HepG2 (cell line): ENCODE results near the gene LINS1. TPM values are rescaled to one million over a fixed set of nuclear protein-coding genes. Genes with fewer than 3 reads are reported as not detected.

Experiments
- ATAC-seq: fragments of 200-7000 bp; cut with Tn5 transposase; 3 replicates; pipeline ENCODE4 v1.9.1; 2020; ENCODE audit warnings: mild to moderate bottlenecking, moderate library complexity
- BruUV-seq: library from RNA; stranded (reverse); fragments of 400-500 nt; replicated peaks from 2 replicates; lab custom pipeline; 2021; lab: Mats Ljungman, UMichigan
- CTCF ChIA-PET: fragments of 300-600 bp; formaldehyde crosslinking; extraction: SDS; loops from one replicate; lab custom pipeline; 2021; ENCODE audit warnings: low total read pairs, inconsistent platforms, low intra/inter-chr PET ratio; lab: Yijun Ruan, JAX
- POLR2A ChIA-PET: fragments of 350-600 bp; sonication (Branson Sonifier 250); formaldehyde crosslinking; loops from one replicate; lab custom pipeline; 2020; ENCODE audit warnings: antibody characterized with exemption, inconsistent platforms; lab: Yijun Ruan, JAX
- DNase-seq: peaks from one replicate; pipeline ENCODE4 v3.0.0-alpha.2; 2015; ENCODE audit warnings: low spot score
- FAIRE-seq: peaks from 3 replicates; lab custom pipeline; 2011; peaks lifted over from hg19 to GRCh38; lab: Jason Lieb, UNC
- H2AFZ ChIP-seq: one replicate; pipeline ENCODE4 v1.6.1; 2011; ENCODE audit warnings: low read length, inconsistent platforms
- H3K27ac ChIP-seq: fragments of 300-600 bp; 3 replicates; pipeline ENCODE4 v1.8.0; 2011; ENCODE audit warnings: mixed run types, mild to moderate bottlenecking, mixed read lengths, low read length, inconsistent platforms; ENCODE audit not compliant: insufficient read depth; ENCODE audit errors: extremely low read length
- H3K27me3 ChIP-seq, 2 experiments: fragments of 200-600 bp in 1 of 2; 2 replicates in 1 of 2; 3 replicates in 1 of 2; pipeline versions ENCODE4 v1.6.0 to v1.8.0; 2011; ENCODE audit warnings: low read length in 2 of 2, mild to moderate bottlenecking in 2 of 2, moderate library complexity in 2 of 2, inconsistent platforms in 1 of 2; ENCODE audit not compliant: insufficient read depth in 2 of 2, control insufficient read depth in 1 of 2
- H3K36me3 ChIP-seq, 2 experiments: fragments of 200-600 bp in 1 of 2; replicated peaks in 1 of 2; 2 replicates in 1 of 2; 3 replicates in 1 of 2; pipeline versions ENCODE4 v1.5.1 to v1.8.0; 2011; ENCODE audit warnings: low read length in 2 of 2, inconsistent platforms in 1 of 2; ENCODE audit not compliant: insufficient read depth in 2 of 2, control insufficient read depth in 1 of 2
- H3K4me1 ChIP-seq: 2 replicates; pipeline ENCODE4 v1.5.1; 2012; ENCODE audit warnings: low read length, inconsistent platforms; ENCODE audit not compliant: insufficient read depth
- H3K4me2 ChIP-seq: 2 replicates; pipeline ENCODE4 v1.6.0; 2011; ENCODE audit warnings: low read depth, low read length, inconsistent platforms
- H3K4me3 ChIP-seq, 3 experiments: fragments of 200-600 bp in 1 of 3; sonication (generic), shearing (Covaris generic) in 1 of 3; replicated peaks in 1 of 3; 2 replicates each; pipeline ENCODE4 v1.5.1; 2011 to 2016; ENCODE audit warnings: low read length in 3 of 3, inconsistent platforms in 2 of 3, low read depth in 2 of 3, mild to moderate bottlenecking in 2 of 3, control low read depth in 1 of 3, mixed read lengths in 1 of 3; ENCODE audit not compliant: insufficient read depth in 1 of 3
- H3K79me2 ChIP-seq: one replicate; pipeline ENCODE4 v1.6.1; 2011; ENCODE audit warnings: low read length, inconsistent platforms; ENCODE audit not compliant: insufficient read depth
- H3K9ac ChIP-seq: 2 replicates; pipeline ENCODE4 v1.6.0; 2011; ENCODE audit warnings: mild to moderate bottlenecking, low read depth, low read length, inconsistent platforms; ENCODE audit not compliant: insufficient read depth
- H3K9me3 ChIP-seq: 2 replicates; pipeline ENCODE4 v1.5.1; 2012; ENCODE audit warnings: mild to moderate bottlenecking, low read length
- H4K20me1 ChIP-seq: 2 replicates; pipeline ENCODE4 v1.6.0; 2011; ENCODE audit warnings: inconsistent platforms, mild to moderate bottlenecking, low read length, moderate library complexity; ENCODE audit not compliant: insufficient read depth
- ARID5B ChIP-seq: IDR thresholded peaks from 2 replicates; pipeline ENCODE4 v1.4.0; 2020; ENCODE audit warnings: mild to moderate bottlenecking, missing genetic modification reagents
- FLYWCH1 ChIP-seq: sonication (generic); formaldehyde crosslinking; IDR thresholded peaks from 2 replicates; pipeline ENCODE4 v1.8.1; 2023; ENCODE audit warnings: mild to moderate bottlenecking, missing genetic modification reagents
- GLMP ChIP-seq: sonication (generic); formaldehyde crosslinking; IDR thresholded peaks from 2 replicates; pipeline ENCODE4 v1.9.0; 2021; ENCODE audit warnings: missing genetic modification reagents, mild to moderate bottlenecking, borderline replicate concordance
- HDAC1 ChIP-seq: sonication (generic); formaldehyde crosslinking; IDR thresholded peaks from 2 replicates; pipeline ENCODE4 v1.5.1; 2020; ENCODE audit warnings: mild to moderate bottlenecking, missing genetic modification reagents
- HES4 ChIP-seq: sonication (generic); formaldehyde crosslinking; IDR thresholded peaks from 2 replicates; pipeline ENCODE4 v1.9.0; 2021; ENCODE audit warnings: mild to moderate bottlenecking, missing genetic modification reagents, borderline replicate concordance
- HOXD1 ChIP-seq: sonication (generic); formaldehyde crosslinking; IDR thresholded peaks from 2 replicates; pipeline ENCODE4 v1.5.0; 2020; ENCODE audit warnings: missing genetic modification reagents
- MTERF4 ChIP-seq: sonication (generic); formaldehyde crosslinking; IDR thresholded peaks from 2 replicates; pipeline ENCODE4 v1.8.0; 2023; ENCODE audit warnings: mild to moderate bottlenecking, missing genetic modification reagents
- MYC ChIP-seq: sonication (generic); formaldehyde crosslinking; IDR thresholded peaks from 2 replicates; pipeline ENCODE4 v1.9.0; 2021; ENCODE audit warnings: missing genetic modification reagents, borderline replicate concordance
- NFYC ChIP-seq: IDR thresholded peaks from 2 replicates; pipeline ENCODE4 v1.6.1; 2016; ENCODE audit warnings: missing genetic modification reagents, missing compliant biosample characterization
- NR3C1 ChIP-seq: sonication (generic); formaldehyde crosslinking; IDR thresholded peaks from 2 replicates; pipeline ENCODE4 v1.4.0; 2020; ENCODE audit warnings: missing genetic modification reagents
- PLSCR1 ChIP-seq: sonication (generic); formaldehyde crosslinking; IDR thresholded peaks from 2 replicates; pipeline ENCODE4 v1.5.0; 2020; ENCODE audit warnings: missing genetic modification reagents, mild to moderate bottlenecking, borderline replicate concordance
- SNAPC5 ChIP-seq: sonication (generic); formaldehyde crosslinking; IDR thresholded peaks from 2 replicates; pipeline ENCODE4 v1.8.1; 2023; ENCODE audit warnings: mild to moderate bottlenecking, missing genetic modification reagents, borderline replicate concordance
- SP2 ChIP-seq: sonication (generic); formaldehyde crosslinking; IDR thresholded peaks from 2 replicates; pipeline ENCODE4 v1.5.1; 2020; ENCODE audit warnings: mild to moderate bottlenecking, missing genetic modification reagents
- THAP7 ChIP-seq: sonication (generic); formaldehyde crosslinking; IDR thresholded peaks from 2 replicates; pipeline ENCODE4 v1.8.1; 2023; ENCODE audit warnings: mild to moderate bottlenecking, missing genetic modification reagents
- YEATS4 ChIP-seq: sonication (generic); formaldehyde crosslinking; IDR thresholded peaks from 2 replicates; pipeline ENCODE4 v1.4.0; 2020; ENCODE audit warnings: missing genetic modification reagents, borderline replicate concordance
- ZNF451 ChIP-seq: sonication (generic); formaldehyde crosslinking; IDR thresholded peaks from 2 replicates; pipeline ENCODE4 v1.5.0; 2020; ENCODE audit warnings: mild to moderate bottlenecking, missing genetic modification reagents
- ZNF629 ChIP-seq: sonication (generic); formaldehyde crosslinking; conservative IDR thresholded peaks from 2 replicates; pipeline ENCODE4 v1.5.0; 2020; ENCODE audit warnings: missing genetic modification reagents
- WGBS: methylation state at CpG from one replicate; pipeline ENCODE4 v1.1.6; 2017; ENCODE audit warnings: low lambda C conversion rate; 5-methylcytosine and 5-hydroxymethylcytosine counted together
- in situ Hi-C: cut with HindIII; loops from 2 replicates; pipeline ENCODE4 v1.10.0; 2017; ENCODE audit warnings: low pct_unique_long_range_greater_than_20kb; ENCODE audit not compliant: extremely low pct_ligation_motif_present
- intact Hi-C: fragments of 100-400 bp; cut with micrococcal nuclease; formaldehyde crosslinking; loops from one replicate; pipeline ENCODE4 v1.10.0; 2022; ENCODE audit not compliant: unreplicated experiment
- polyA plus RNA-seq, 8 experiments: library from polyadenylated mRNA; depleted of rRNA in 3 of 8; stranded (reverse) in 7 of 8; unstranded in 1 of 8; fragments of >200 nt; fragmentation: Illumina TruSeq in 4 of 8; extraction: Trizol in 4 of 8; gene quantifications; 2 replicates each; pipeline versions ENCODE4 v1.2.1 to v1.2.3, GENCODE V29; 2011 to 2016; ENCODE audit warnings: low read depth in 4 of 8, missing spikeins in 1 of 8, mixed read lengths in 1 of 8; ENCODE audit not compliant: insufficient read depth in 1 of 8
- total RNA-seq, 5 experiments: library from RNA; depleted of rRNA; stranded (reverse); fragments of >200 nt; fragmentation: Illumina TruSeq; extraction: Trizol; gene quantifications; 2 replicates each; pipeline ENCODE4 v1.2.3, GENCODE V29; 2016; ENCODE audit warnings: low read depth in 1 of 5

Gene LINS1
- total and polyA plus RNA-seq, 2 of the 13 experiments (the other 11 are each of a cell fraction or from before 2014, with no cell fraction given): 9.8 to 10.4 TPM

- TF ChIP-seq ARID5B (CRISPR knock-in tag) (no peak), ZNF629 (CRISPR knock-in tag) (no peak), MTERF4 (no peak)
- TF ChIP-seq, all 625 proteins: peak for 0
These were observed 54.0 kb downstream of the LINS1 start (continued) for GRCh38 chr15:100547961-100548360.

GRCh38 chr15:100544946-100545345 is 57.0 kb downstream of the LINS1 start:
- Histone ChIP-seq H3K36me3 (no peaks in the 10 kb centered on the region), H3K9me3 (no peaks in the 10 kb centered on the region), H3K79me2 (no peaks in the 10 kb centered on the region), H2AFZ (no peak overlapping the region), H3K4me1 (no peaks in the 10 kb centered on the region), H3K27ac (no peak overlapping the region), H3K9ac (no peak overlapping the region), H3K4me3 (no peak overlapping the region), H4K20me1 (no peaks in the 10 kb centered on the region), H3K4me2 (no peak overlapping the region), H3K27me3 (no peaks in the 10 kb centered on the region)
- FAIRE-seq (no peak), DNase-seq (no peak), ATAC-seq (no peak)
- ChIA-PET CTCF (no interaction called here), POLR2A (no interaction called here)
- intact Hi-C loops (no loop called here), in situ Hi-C loops (no loop called here)
- WGBS: 72% methylated on average over 6 of the region's 6 CpGs
- no TSS peak for BruUV-seq
- no peak for TF ChIP-seq SP2
- TF ChIP-seq MYC (CRISPR knock-in tag): no peak
- TF ChIP-seq HDAC1 (CRISPR knock-in tag): no peak
- TF ChIP-seq NR3C1 (CRISPR knock-in tag): no peak
- TF ChIP-seq THAP7 (CRISPR knock-in tag): no peak
- no peak for TF ChIP-seq ZNF451 (CRISPR knock-in tag)
- no peak for TF ChIP-seq NFYC (CRISPR knock-in tag)
- no peak for TF ChIP-seq SNAPC5 (CRISPR knock-in tag)
- TF ChIP-seq GLMP (CRISPR knock-in tag): no peak
- TF ChIP-seq YEATS4 (CRISPR knock-in tag): no peak
- TF ChIP-seq FLYWCH1 (CRISPR knock-in tag): no peak
- no peak for TF ChIP-seq PLSCR1 (CRISPR knock-in tag)
- TF ChIP-seq HES4 (CRISPR knock-in tag): no peak
- no peak for TF ChIP-seq HOXD1 (CRISPR knock-in tag)
